Liver (tissue), 9 donors: ENCODE measurements around the gene FAM210B. TPM values are rescaled to one million over a fixed set of nuclear protein-coding genes. Genes with fewer than 3 reads are reported as not detected.

ENCODE experiments used
- DNase-seq: peaks from one replicate; pipeline ENCODE4 v3.0.0-alpha.2; 2017; ENCODE audit warnings: low spot score
- H3K27ac ChIP-seq, 2 donors: one replicate each; pipeline ENCODE4 v1.7.0; 2013; ENCODE audit warnings: inconsistent platforms in 2 of 2, low read length in 2 of 2, control low read depth in 1 of 2, low read depth in 1 of 2, mild to moderate bottlenecking in 1 of 2
- H3K27me3 ChIP-seq, 4 donors: one replicate each; pipeline versions ENCODE4 v1.6.1 to v1.7.0; 2013; ENCODE audit warnings: low read length in 3 of 4, inconsistent platforms in 1 of 4, mild to moderate bottlenecking in 1 of 4, moderate library complexity in 1 of 4; ENCODE audit not compliant: control insufficient read depth in 4 of 4, insufficient read depth in 4 of 4
- H3K36me3 ChIP-seq, 4 donors: one replicate each; pipeline versions ENCODE4 v1.6.1 to v1.7.0; 2013; ENCODE audit warnings: low read length in 3 of 4, mild to moderate bottlenecking in 3 of 4, low read depth in 1 of 4, moderate library complexity in 1 of 4; ENCODE audit not compliant: control insufficient read depth in 4 of 4, insufficient read depth in 3 of 4
- H3K4me1 ChIP-seq, 4 donors: one replicate each; pipeline versions ENCODE4 v1.6.1 to v1.7.0; 2013; ENCODE audit warnings: low read length in 3 of 4, mild to moderate bottlenecking in 3 of 4, moderate library complexity in 1 of 4; ENCODE audit not compliant: control insufficient read depth in 4 of 4, insufficient read depth in 4 of 4
- H3K4me3 ChIP-seq, 3 donors: one replicate each; pipeline versions ENCODE4 v1.6.1 to v1.7.0; 2013; ENCODE audit warnings: low read length in 3 of 3, control low read depth in 1 of 3, low read depth in 1 of 3, mild to moderate bottlenecking in 1 of 3
- H3K9ac ChIP-seq, 2 donors: one replicate each; pipeline ENCODE4 v1.7.0; 2013; ENCODE audit warnings: low read length in 2 of 2, mild to moderate bottlenecking in 2 of 2, moderate library complexity in 2 of 2, control low read depth in 1 of 2, low read depth in 1 of 2
- H3K9me3 ChIP-seq, 4 donors: one replicate each; pipeline versions ENCODE4 v1.6.1 to v1.7.0; 2013; ENCODE audit warnings: low read length in 3 of 4; ENCODE audit not compliant: control insufficient read depth in 4 of 4
- ATF3 ChIP-seq: IDR thresholded peaks from 2 replicates; pipeline ENCODE4 v1.6.1; 2016; ENCODE audit warnings: antibody characterized with exemption
- CTCF ChIP-seq: fragments of 150-350 bp; IDR thresholded peaks from 2 replicates; pipeline ENCODE4 v1.5.1; 2017; ENCODE audit warnings: improper control_type of control experiment, low read depth, low read length; ENCODE audit not compliant: missing input control
- EGR1 ChIP-seq, 2 donors: IDR thresholded peaks; 2 replicates each; pipeline ENCODE4 v1.6.1; 2016 to 2018; ENCODE audit warnings: antibody characterized with exemption in 2 of 2, low read depth in 2 of 2
- FOXA1 ChIP-seq: IDR thresholded peaks from 2 replicates; pipeline ENCODE4 v1.6.1; 2016; ENCODE audit warnings: antibody characterized with exemption
- HNF4G ChIP-seq: IDR thresholded peaks from 2 replicates; pipeline ENCODE4 v1.6.1; 2016; ENCODE audit warnings: antibody characterized with exemption
- JUND ChIP-seq, 2 donors: IDR thresholded peaks; 2 replicates each; pipeline ENCODE4 v1.6.1; 2016; ENCODE audit warnings: antibody characterized with exemption in 2 of 2
- RAD21 ChIP-seq, 2 donors: IDR thresholded peaks; 2 replicates each; pipeline ENCODE4 v1.6.1; 2016; ENCODE audit warnings: antibody characterized with exemption in 2 of 2, mild to moderate bottlenecking in 2 of 2
- REST ChIP-seq: IDR thresholded peaks from 2 replicates; pipeline ENCODE4 v1.6.1; 2016; ENCODE audit warnings: antibody characterized with exemption, mild to moderate bottlenecking
- RXRA ChIP-seq, 2 donors: IDR thresholded peaks; 2 replicates each; pipeline ENCODE4 v1.6.1; 2017 to 2018; ENCODE audit warnings: antibody characterized with exemption in 2 of 2, mild to moderate bottlenecking in 1 of 2
- WGBS: extraction: QIAGEN DNeasy Blood & Tissue Kit; methylation state at CpG from one replicate; pipeline ENCODE4 v1.1.7; 2013; 5-methylcytosine and 5-hydroxymethylcytosine counted together
- polyA plus RNA-seq, 2 donors: library from polyadenylated mRNA; stranded (reverse) in 1 of 2; unstranded in 1 of 2; fragments of 200-250 nt in 1 of 2; fragments of >200 nt in 1 of 2; fragmentation: Nextera tagmentation in 1 of 2; extraction: Ambion mirVana in 1 of 2; gene quantifications; one replicate each; pipeline versions ENCODE4 v1.2.1 to v1.2.3, GENCODE V29; 2013 to 2015
- total RNA-seq, 2 donors: library from RNA; depleted of rRNA; stranded (reverse); fragments of >200 nt; gene quantifications; one replicate each; pipeline ENCODE4 v1.2.3, GENCODE V29; 2014
- donor health status: healthy.
- donor health status: healthy.
- donor health status: healthy.
- donor health status: healthy.
- donor health status: healthy.

The FAM210B gene
- total and polyA plus RNA-seq, 4 donors = 21.8 to 139 (median 30.7) TPM

GRCh38 chr20:56343861-56344381 lies 14.9 kb upstream of the FAM210B start:
- Histone ChIP-seq H3K27me3 (peaks cover 0 to 4% (median 2%) of the 10 kb centered on the region in 4 donors), H3K27ac (no peak overlapping the region), H3K9me3 (no peaks in the 10 kb centered on the region), H3K4me3 (peak overlapping the region in 2 of 3 donors; percentile 9 to 11), H3K36me3 (no peaks in the 10 kb centered on the region), H3K4me1 (peaks cover 2 to 17% (median 13%) of the 10 kb centered on the region in 4 donors), H3K9ac (no peak overlapping the region)
- DNase-seq = peak; percentile 65
- TF ChIP-seq RAD21 (IDR thresholded peaks at IDR 0.05) = peak; percentile 70 to 85
- TF ChIP-seq CTCF = peak; percentile 56
- TF ChIP-seq EGR1 (IDR thresholded peaks at IDR 0.05; ENCODE audit: low read depth in 2 of 2) = no peak
- 4% methylated on average over 41 of the region's 41 CpGs for WGBS

GRCh38 chr20:56345911-56346310 lies 12.9 kb upstream of the FAM210B start:
- H3K27ac ChIP-seq = no peak overlapping the region
- WGBS = 92% methylated on average over 8 of the region's 8 CpGs
- H3K9ac ChIP-seq = no peak overlapping the region
- no peak for DNase-seq
- no peak overlapping the region for H3K4me3 ChIP-seq
- H3K27me3 ChIP-seq = peaks cover 0 to 4% (median 2%) of the 10 kb centered on the region in 4 donors
- no peak for TF ChIP-seq HNF4G
- TF ChIP-seq CTCF = no peak
- TF ChIP-seq ATF3 = no peak
- TF ChIP-seq RXRA (IDR thresholded peaks at IDR 0.05) = no peak
- TF ChIP-seq FOXA1 = no peak
- no peak for TF ChIP-seq JUND (IDR thresholded peaks at IDR 0.05)
- TF ChIP-seq REST = no peak
- TF ChIP-seq EGR1 (IDR thresholded peaks at IDR 0.05; ENCODE audit: low read depth in 2 of 2) = no peak
- no peak for TF ChIP-seq RAD21 (IDR thresholded peaks at IDR 0.05)
- H3K9me3 ChIP-seq = no peaks in the 10 kb centered on the region
- H3K4me1 ChIP-seq = peaks cover 2 to 18% (median 13%) of the 10 kb centered on the region in 4 donors
- no peaks in the 10 kb centered on the region for H3K36me3 ChIP-seq
